ENCODE measurements around the gene CCNL2. TPM values are rescaled to one million over a fixed set of nuclear protein-coding genes. Genes with fewer than 3 reads are reported as not detected.
"Not testable (repeated sequence)": the region's sequence is repeated elsewhere in the genome, so short reads cannot be mapped to it uniquely, and the experiment has no call there.

Gene CCNL2
- total and polyA plus RNA-seq, 2 experiments from 2014 or later: 166 to 284 TPM

- Histone ChIP-seq H3K4me1 (ENCODE audit: insufficient read depth) (no peaks in the 10 kb centered on the region), H3K36me3 (replicated peaks; ENCODE audit: insufficient read depth, low read depth) (no peaks in the 10 kb centered on the region), H3K9me2 (replicated peaks; ENCODE audit: insufficient read depth) (no peaks in the 10 kb centered on the region), H4K20me1 (ENCODE audit: insufficient read depth, poor library complexity, severe bottlenecking) (no peaks in the 10 kb centered on the region), H3K27ac (no peak overlapping the region), H3K9me3 (ENCODE audit: low read depth) (no peaks in the 10 kb centered on the region), H3K79me2 (no peaks in the 10 kb centered on the region), H3K27me3 (no peaks in the 10 kb centered on the region), H3K4me2 (no peak overlapping the region), H2AFZ (no peak overlapping the region), H3K4me3 (no peak overlapping the region)
- DNase-seq (ENCODE audit: low spot score): no peak
- no peak for TF ChIP-seq EZH2 (IDR thresholded peaks at IDR 0.05; ENCODE audit: borderline replicate concordance)
- no peak for TF ChIP-seq CTCF (IDR thresholded peaks at IDR 0.05; ENCODE audit: poor library complexity)
- TF ChIP-seq EZH2phosphoT487 (IDR thresholded peaks at IDR 0.05; ENCODE audit: low read depth, severe bottlenecking, unreplicated experiment): no peak
- 77% methylated on average over 13 of the region's 13 CpGs for WGBS (ENCODE audit: low lambda C conversion rate, missing lambda C conversion rate)
Observed at GRCh38 chr1:1415751-1416150, 16.6 kb upstream of the CCNL2 start.

- not testable (repeated sequence) for DNase-seq (ENCODE audit: low spot score); H3K27me3 ChIP-seq; H3K9me2 ChIP-seq (replicated peaks; ENCODE audit: insufficient read depth); H3K9me3 ChIP-seq (ENCODE audit: low read depth); H3K4me2 ChIP-seq; H3K27ac ChIP-seq; H2AFZ ChIP-seq; H3K4me3 ChIP-seq; H3K36me3 ChIP-seq (replicated peaks; ENCODE audit: insufficient read depth, low read depth)
- WGBS (ENCODE audit: low lambda C conversion rate, missing lambda C conversion rate): 93% methylated on average over 11 of the region's 11 CpGs
- Histone ChIP-seq H3K4me1 (ENCODE audit: insufficient read depth) (peaks cover 12% of the 10 kb centered on the region), H3K79me2 (peaks cover 22% of the 10 kb centered on the region), H4K20me1 (ENCODE audit: insufficient read depth, poor library complexity, severe bottlenecking) (peaks cover 13% of the 10 kb centered on the region)
Observed at GRCh38 chr1:1412311-1412902, 13.3 kb upstream of the CCNL2 start.

- H3K4me1 ChIP-seq (ENCODE audit: insufficient read depth): peaks cover 12% of the 10 kb centered on the region
- no peaks in the 10 kb centered on the region for H3K9me3 ChIP-seq (ENCODE audit: low read depth)
- no peak overlapping the region for H3K27ac ChIP-seq
- H3K36me3 ChIP-seq (replicated peaks; ENCODE audit: insufficient read depth, low read depth): no peaks in the 10 kb centered on the region
- WGBS (ENCODE audit: low lambda C conversion rate, missing lambda C conversion rate): 98% methylated on average over 12 of the region's 13 CpGs
- no peak for DNase-seq (ENCODE audit: low spot score)
- no peaks in the 10 kb centered on the region for H3K27me3 ChIP-seq
- TF ChIP-seq EZH2phosphoT487 (IDR thresholded peaks at IDR 0.05; ENCODE audit: low read depth, severe bottlenecking, unreplicated experiment) (no peak), CTCF (IDR thresholded peaks at IDR 0.05; ENCODE audit: poor library complexity) (no peak), EZH2 (IDR thresholded peaks at IDR 0.05; ENCODE audit: borderline replicate concordance) (no peak)
- no peak overlapping the region for H2AFZ ChIP-seq
- no peak overlapping the region for H3K4me3 ChIP-seq
- H3K9me2 ChIP-seq (replicated peaks; ENCODE audit: insufficient read depth): no peaks in the 10 kb centered on the region
- no peak overlapping the region for H3K4me2 ChIP-seq
- H3K79me2 ChIP-seq: peaks cover 28% of the 10 kb centered on the region
- H4K20me1 ChIP-seq (ENCODE audit: insufficient read depth, poor library complexity, severe bottlenecking): peaks cover 13% of the 10 kb centered on the region
Observed at GRCh38 chr1:1411626-1412025, 12.5 kb upstream of the CCNL2 start.

GRCh38 chr1:1410238-1410637 is 11.1 kb upstream of the CCNL2 start:
- Histone ChIP-seq H3K79me2 (peaks cover 41% of the 10 kb centered on the region), H3K4me1 (ENCODE audit: insufficient read depth) (peaks cover 19% of the 10 kb centered on the region), H4K20me1 (ENCODE audit: insufficient read depth, poor library complexity, severe bottlenecking) (peaks cover 13% of the 10 kb centered on the region)
- not testable (repeated sequence) for DNase-seq (ENCODE audit: low spot score); H3K4me2 ChIP-seq; H3K36me3 ChIP-seq (replicated peaks; ENCODE audit: insufficient read depth, low read depth); H3K9me3 ChIP-seq (ENCODE audit: low read depth); H2AFZ ChIP-seq; H3K27ac ChIP-seq; H3K9me2 ChIP-seq (replicated peaks; ENCODE audit: insufficient read depth); H3K4me3 ChIP-seq; H3K27me3 ChIP-seq
- 66% methylated on average over 8 of the region's 8 CpGs for WGBS (ENCODE audit: low lambda C conversion rate, missing lambda C conversion rate)

All from hepatocyte (in vitro differentiated cells).